Measurements from ENCODE around the gene CHRDL2.

DNA sequence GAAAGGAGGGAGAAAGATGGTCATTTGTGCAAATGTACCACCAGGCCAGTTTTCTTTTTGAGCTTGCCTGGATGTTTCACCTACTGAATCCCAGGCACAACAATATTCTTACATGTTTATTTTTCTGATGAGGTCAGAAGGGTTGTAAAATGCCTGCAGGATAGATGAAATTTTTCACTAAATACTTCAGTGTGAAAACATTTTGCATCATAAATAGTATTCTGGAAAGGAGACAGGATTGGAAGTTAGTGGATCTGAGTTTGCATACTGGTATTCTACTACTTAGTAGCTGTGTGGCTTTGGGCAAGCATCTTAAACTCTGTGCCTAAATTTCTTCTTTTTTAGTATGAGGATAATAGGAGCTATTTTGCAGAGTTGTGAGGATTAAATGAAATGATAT, 42.2 kb upstream of the CHRDL2 start:
- TF ChIP-seq, protein P1, sequence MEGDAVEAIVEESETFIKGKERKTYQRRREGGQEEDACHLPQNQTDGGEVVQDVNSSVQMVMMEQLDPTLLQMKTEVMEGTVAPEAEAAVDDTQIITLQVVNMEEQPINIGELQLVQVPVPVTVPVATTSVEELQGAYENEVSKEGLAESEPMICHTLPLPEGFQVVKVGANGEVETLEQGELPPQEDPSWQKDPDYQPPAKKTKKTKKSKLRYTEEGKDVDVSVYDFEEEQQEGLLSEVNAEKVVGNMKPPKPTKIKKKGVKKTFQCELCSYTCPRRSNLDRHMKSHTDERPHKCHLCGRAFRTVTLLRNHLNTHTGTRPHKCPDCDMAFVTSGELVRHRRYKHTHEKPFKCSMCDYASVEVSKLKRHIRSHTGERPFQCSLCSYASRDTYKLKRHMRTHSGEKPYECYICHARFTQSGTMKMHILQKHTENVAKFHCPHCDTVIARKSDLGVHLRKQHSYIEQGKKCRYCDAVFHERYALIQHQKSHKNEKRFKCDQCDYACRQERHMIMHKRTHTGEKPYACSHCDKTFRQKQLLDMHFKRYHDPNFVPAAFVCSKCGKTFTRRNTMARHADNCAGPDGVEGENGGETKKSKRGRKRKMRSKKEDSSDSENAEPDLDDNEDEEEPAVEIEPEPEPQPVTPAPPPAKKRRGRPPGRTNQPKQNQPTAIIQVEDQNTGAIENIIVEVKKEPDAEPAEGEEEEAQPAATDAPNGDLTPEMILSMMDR (IDR thresholded peaks at IDR 0.05): no peak
- TF ChIP-seq, protein P2, sequence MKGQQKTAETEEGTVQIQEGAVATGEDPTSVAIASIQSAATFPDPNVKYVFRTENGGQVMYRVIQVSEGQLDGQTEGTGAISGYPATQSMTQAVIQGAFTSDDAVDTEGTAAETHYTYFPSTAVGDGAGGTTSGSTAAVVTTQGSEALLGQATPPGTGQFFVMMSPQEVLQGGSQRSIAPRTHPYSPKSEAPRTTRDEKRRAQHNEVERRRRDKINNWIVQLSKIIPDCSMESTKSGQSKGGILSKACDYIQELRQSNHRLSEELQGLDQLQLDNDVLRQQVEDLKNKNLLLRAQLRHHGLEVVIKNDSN (CRISPR knock-in tag; IDR thresholded peaks at IDR 0.05): no peak
- TF ChIP-seq, protein P3, sequence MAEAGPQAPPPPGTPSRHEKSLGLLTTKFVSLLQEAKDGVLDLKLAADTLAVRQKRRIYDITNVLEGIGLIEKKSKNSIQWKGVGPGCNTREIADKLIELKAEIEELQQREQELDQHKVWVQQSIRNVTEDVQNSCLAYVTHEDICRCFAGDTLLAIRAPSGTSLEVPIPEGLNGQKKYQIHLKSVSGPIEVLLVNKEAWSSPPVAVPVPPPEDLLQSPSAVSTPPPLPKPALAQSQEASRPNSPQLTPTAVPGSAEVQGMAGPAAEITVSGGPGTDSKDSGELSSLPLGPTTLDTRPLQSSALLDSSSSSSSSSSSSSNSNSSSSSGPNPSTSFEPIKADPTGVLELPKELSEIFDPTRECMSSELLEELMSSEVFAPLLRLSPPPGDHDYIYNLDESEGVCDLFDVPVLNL (CRISPR knock-in tag; IDR thresholded peaks at IDR 0.05; ENCODE audit: borderline replicate concordance, low read depth): no peak
- TF ChIP-seq ELF4 (CRISPR knock-in tag; IDR thresholded peaks at IDR 0.05; ENCODE audit: low read depth) (no peak), ZNF232 (CRISPR knock-in tag; IDR thresholded peaks at IDR 0.05) (no peak), FOXJ3 (CRISPR knock-in tag; IDR thresholded peaks at IDR 0.05; ENCODE audit: borderline replicate concordance) (no peak), RELA (CRISPR knock-in tag; IDR thresholded peaks at IDR 0.05; ENCODE audit: borderline replicate concordance) (no peak)
- TF ChIP-seq, protein P4, sequence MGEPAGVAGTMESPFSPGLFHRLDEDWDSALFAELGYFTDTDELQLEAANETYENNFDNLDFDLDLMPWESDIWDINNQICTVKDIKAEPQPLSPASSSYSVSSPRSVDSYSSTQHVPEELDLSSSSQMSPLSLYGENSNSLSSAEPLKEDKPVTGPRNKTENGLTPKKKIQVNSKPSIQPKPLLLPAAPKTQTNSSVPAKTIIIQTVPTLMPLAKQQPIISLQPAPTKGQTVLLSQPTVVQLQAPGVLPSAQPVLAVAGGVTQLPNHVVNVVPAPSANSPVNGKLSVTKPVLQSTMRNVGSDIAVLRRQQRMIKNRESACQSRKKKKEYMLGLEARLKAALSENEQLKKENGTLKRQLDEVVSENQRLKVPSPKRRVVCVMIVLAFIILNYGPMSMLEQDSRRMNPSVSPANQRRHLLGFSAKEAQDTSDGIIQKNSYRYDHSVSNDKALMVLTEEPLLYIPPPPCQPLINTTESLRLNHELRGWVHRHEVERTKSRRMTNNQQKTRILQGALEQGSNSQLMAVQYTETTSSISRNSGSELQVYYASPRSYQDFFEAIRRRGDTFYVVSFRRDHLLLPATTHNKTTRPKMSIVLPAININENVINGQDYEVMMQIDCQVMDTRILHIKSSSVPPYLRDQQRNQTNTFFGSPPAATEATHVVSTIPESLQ (CRISPR knock-in tag; IDR thresholded peaks at IDR 0.05): no peak
- TF ChIP-seq, protein P5, sequence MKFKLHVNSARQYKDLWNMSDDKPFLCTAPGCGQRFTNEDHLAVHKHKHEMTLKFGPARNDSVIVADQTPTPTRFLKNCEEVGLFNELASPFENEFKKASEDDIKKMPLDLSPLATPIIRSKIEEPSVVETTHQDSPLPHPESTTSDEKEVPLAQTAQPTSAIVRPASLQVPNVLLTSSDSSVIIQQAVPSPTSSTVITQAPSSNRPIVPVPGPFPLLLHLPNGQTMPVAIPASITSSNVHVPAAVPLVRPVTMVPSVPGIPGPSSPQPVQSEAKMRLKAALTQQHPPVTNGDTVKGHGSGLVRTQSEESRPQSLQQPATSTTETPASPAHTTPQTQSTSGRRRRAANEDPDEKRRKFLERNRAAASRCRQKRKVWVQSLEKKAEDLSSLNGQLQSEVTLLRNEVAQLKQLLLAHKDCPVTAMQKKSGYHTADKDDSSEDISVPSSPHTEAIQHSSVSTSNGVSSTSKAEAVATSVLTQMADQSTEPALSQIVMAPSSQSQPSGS (CRISPR knock-in tag; IDR thresholded peaks at IDR 0.05; ENCODE audit: borderline replicate concordance, low read depth): no peak
- TF ChIP-seq, protein P6, sequence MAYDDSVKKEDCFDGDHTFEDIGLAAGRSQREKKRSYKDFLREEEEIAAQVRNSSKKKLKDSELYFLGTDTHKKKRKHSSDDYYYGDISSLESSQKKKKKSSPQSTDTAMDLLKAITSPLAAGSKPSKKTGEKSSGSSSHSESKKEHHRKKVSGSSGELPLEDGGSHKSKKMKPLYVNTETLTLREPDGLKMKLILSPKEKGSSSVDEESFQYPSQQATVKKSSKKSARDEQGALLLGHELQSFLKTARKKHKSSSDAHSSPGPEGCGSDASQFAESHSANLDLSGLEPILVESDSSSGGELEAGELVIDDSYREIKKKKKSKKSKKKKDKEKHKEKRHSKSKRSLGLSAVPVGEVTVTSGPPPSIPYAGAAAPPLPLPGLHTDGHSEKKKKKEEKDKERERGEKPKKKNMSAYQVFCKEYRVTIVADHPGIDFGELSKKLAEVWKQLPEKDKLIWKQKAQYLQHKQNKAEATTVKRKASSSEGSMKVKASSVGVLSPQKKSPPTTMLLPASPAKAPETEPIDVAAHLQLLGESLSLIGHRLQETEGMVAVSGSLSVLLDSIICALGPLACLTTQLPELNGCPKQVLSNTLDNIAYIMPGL (CRISPR knock-in tag; IDR thresholded peaks at IDR 0.05): no peak
- TF ChIP-seq, protein P7, sequence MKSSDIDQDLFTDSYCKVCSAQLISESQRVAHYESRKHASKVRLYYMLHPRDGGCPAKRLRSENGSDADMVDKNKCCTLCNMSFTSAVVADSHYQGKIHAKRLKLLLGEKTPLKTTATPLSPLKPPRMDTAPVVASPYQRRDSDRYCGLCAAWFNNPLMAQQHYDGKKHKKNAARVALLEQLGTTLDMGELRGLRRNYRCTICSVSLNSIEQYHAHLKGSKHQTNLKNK (CRISPR knock-in tag; IDR thresholded peaks at IDR 0.05): no peak

All from WTC11 (cell line).